ENCODE results near the gene SCYGR6. TPM values are rescaled to one million over a fixed set of nuclear protein-coding genes. Genes with fewer than 3 reads are reported as not detected.

SCYGR6 gene
- total RNA-seq (ENCODE audit: unreplicated experiment): not detected
- long read RNA-seq: 0 reads

GRCh38 chr2:227724394-227725039 lies at the start of gene SCYGR6:
TSS of gene SCYGR6 (minus strand) at chr2:227724757. CDS start at chr2:227724757, 0 bp downstream.
- Mint-ChIP-seq H3K27ac (ENCODE audit: unreplicated experiment) (no peak within 1 kb of the TSS), H3K4me3 (ENCODE audit: unreplicated experiment) (no peak within 1 kb of the TSS), H3K9me3 (ENCODE audit: unreplicated experiment) (peaks cover 9% of the 10 kb centered on the region), H3K27me3 (ENCODE audit: unreplicated experiment) (peaks cover 4% of the 10 kb centered on the region), H3K36me3 (ENCODE audit: unreplicated experiment) (no peaks in the 10 kb centered on the region), H3K4me1 (ENCODE audit: low read depth, unreplicated experiment) (peaks cover 10% of the 10 kb centered on the region)
- peak; percentile 44 for DNase-seq
- no peak for TF ChIP-seq CTCF (IDR thresholded peaks at IDR 0.05; ENCODE audit: partially characterized antibody, unreplicated experiment)

GRCh38 chr2:227774011-227774624 lies 49.6 kb upstream of the SCYGR6 start:
- Mint-ChIP-seq H3K4me3 (ENCODE audit: unreplicated experiment) (no peak overlapping the region), H3K36me3 (ENCODE audit: unreplicated experiment) (no peaks in the 10 kb centered on the region), H3K27ac (ENCODE audit: unreplicated experiment) (no peak overlapping the region), H3K27me3 (ENCODE audit: unreplicated experiment) (no peaks in the 10 kb centered on the region), H3K4me1 (ENCODE audit: low read depth, unreplicated experiment) (no peaks in the 10 kb centered on the region), H3K9me3 (ENCODE audit: unreplicated experiment) (no peaks in the 10 kb centered on the region)
- no peak for DNase-seq
- TF ChIP-seq CTCF (IDR thresholded peaks at IDR 0.05; ENCODE audit: partially characterized antibody, unreplicated experiment): no peak

- H3K36me3 Mint-ChIP-seq (ENCODE audit: unreplicated experiment): no peaks in the 10 kb centered on the region
- no peak for DNase-seq
- H3K4me3 Mint-ChIP-seq (ENCODE audit: unreplicated experiment): no peak overlapping the region
These were observed 48.4 kb upstream of the SCYGR6 start for GRCh38 chr2:227772932-227773331.

GRCh38 chr2:227772197-227772661 lies 47.7 kb upstream of the SCYGR6 start:
- Mint-ChIP-seq H3K27ac (ENCODE audit: unreplicated experiment) (no peak overlapping the region), H3K4me1 (ENCODE audit: low read depth, unreplicated experiment) (no peaks in the 10 kb centered on the region)
- DNase-seq: no peak

More at GRCh38 chr2:227772932-227773331, 48.4 kb upstream of the SCYGR6 start:
- H3K4me1 Mint-ChIP-seq (ENCODE audit: low read depth, unreplicated experiment): no peaks in the 10 kb centered on the region
- TF ChIP-seq CTCF (IDR thresholded peaks at IDR 0.05; ENCODE audit: partially characterized antibody, unreplicated experiment): no peak
- H3K27ac Mint-ChIP-seq (ENCODE audit: unreplicated experiment): no peak overlapping the region
- no peaks in the 10 kb centered on the region for H3K27me3 Mint-ChIP-seq (ENCODE audit: unreplicated experiment)
- no peaks in the 10 kb centered on the region for H3K9me3 Mint-ChIP-seq (ENCODE audit: unreplicated experiment)

More at GRCh38 chr2:227772197-227772661, 47.7 kb upstream of the SCYGR6 start:
- Mint-ChIP-seq H3K36me3 (ENCODE audit: unreplicated experiment) (no peaks in the 10 kb centered on the region), H3K27me3 (ENCODE audit: unreplicated experiment) (no peaks in the 10 kb centered on the region), H3K4me3 (ENCODE audit: unreplicated experiment) (no peak overlapping the region), H3K9me3 (ENCODE audit: unreplicated experiment) (no peaks in the 10 kb centered on the region)
- no peak for TF ChIP-seq CTCF (IDR thresholded peaks at IDR 0.05; ENCODE audit: partially characterized antibody, unreplicated experiment)
